Measurements from ENCODE around the gene CLCN1. TPM values are rescaled to one million over a fixed set of nuclear protein-coding genes. Genes with fewer than 3 reads are reported as not detected.

The CLCN1 gene
- total and polyA plus RNA-seq, 2 of the 8 experiments (the other 6 are each of a cell fraction or from before 2014, with no cell fraction given) = 0.36 to 0.41 TPM

GRCh38 chr7:143285470-143285778 is 30.5 kb upstream of the CLCN1 start:
- Histone ChIP-seq H2BK5ac (ENCODE audit: low read depth, low read length) (no peak overlapping the region), H2AK5ac (ENCODE audit: low read depth, low read length) (no peak overlapping the region), H3K9me3 (ENCODE audit: insufficient read depth in 2 of 2, low read depth in 1 of 2, low read length in 1 of 2) (peaks cover 6 to 13% of the 10 kb centered on the region in 2 experiments), H3K4me1 (replicated peaks in 1 of 4; ENCODE audit: control insufficient read depth in 3 of 4, insufficient read depth in 4 of 4, low read length in 3 of 4) (peaks cover 9 to 14% (median 10%) of the 10 kb centered on the region in 4 experiments), H3K36me3 (ENCODE audit: control insufficient read depth in 2 of 4, insufficient read depth in 4 of 4, low read length in 3 of 4) (peaks cover 0 to 6% (median under 1%) of the 10 kb centered on the region in 4 experiments; a peak in 3 of 8 replicates), H3K79me2 (ENCODE audit: control insufficient read depth in 1 of 2, insufficient read depth in 2 of 2, low read length in 2 of 2) (peaks cover 0 to 19% of the 10 kb centered on the region in 2 experiments; a peak in 3 of 4 replicates), H2BK12ac (ENCODE audit: low read depth, low read length) (0 out of 2 replicates have a peak overlapping the region, but pooled peaks have one; percentile 55), H3K4me2 (ENCODE audit: insufficient read depth in 1 of 2, low read depth in 2 of 2, low read length in 2 of 2) (peak overlapping the region; percentile 71 to 84; a peak in 3 of 4 replicates), H4K91ac (replicated peaks; ENCODE audit: insufficient read length, low read length) (no peak overlapping the region), H3K9ac (replicated peaks in 1 of 4; ENCODE audit: extremely low read depth in 1 of 4, low read depth in 3 of 4, low read length in 3 of 4) (no peak overlapping the region), H3K79me1 (ENCODE audit: low read depth, low read length) (peaks cover under 1% of the 10 kb centered on the region), H4K8ac (ENCODE audit: extremely low read depth, insufficient read depth, low read length) (no peak overlapping the region), H2BK120ac (replicated peaks; ENCODE audit: low read depth, low read length) (no peak overlapping the region), H3K27ac (ENCODE audit: low read depth, low read length) (no peak overlapping the region), H3K4me3 (ENCODE audit: extremely low read depth in 1 of 4, insufficient read depth in 2 of 4, low read depth in 3 of 4, low read length in 4 of 4) (peak overlapping the region in 1 of 4 experiments; percentile 52; a peak in 4 of 8 replicates), H3K4ac (replicated peaks; ENCODE audit: insufficient read length, low read depth, low read length) (no peak overlapping the region), H3K27me3 (replicated peaks in 1 of 4; ENCODE audit: control insufficient read depth in 3 of 4, extremely low read depth in 1 of 4, insufficient read depth in 3 of 4, low read length in 3 of 4) (peaks cover 10 to 21% (median 20%) of the 10 kb centered on the region in 4 experiments), H2BK20ac (ENCODE audit: low read length) (no peak overlapping the region), H2BK15ac (ENCODE audit: low read length) (no peak overlapping the region), H3K23ac (ENCODE audit: insufficient read length) (no peak overlapping the region), H3K14ac (ENCODE audit: insufficient read length) (no peak overlapping the region), H3K56ac (replicated peaks; ENCODE audit: insufficient read length, low read depth, low read length) (no peak overlapping the region), H3K18ac (ENCODE audit: extremely low read depth, low read length) (no peak overlapping the region), H4K5ac (ENCODE audit: insufficient read length, low read depth, low read length) (no peak overlapping the region), H4K20me1 (replicated peaks in 1 of 2; ENCODE audit: control insufficient read depth in 1 of 2, insufficient read depth in 2 of 2, low read length in 2 of 2) (peaks cover 0 to 1% of the 10 kb centered on the region in 2 experiments), H2AFZ (ENCODE audit: low read length) (no peak overlapping the region), H3K23me2 (ENCODE audit: low read depth, low read length) (peaks cover 8% of the 10 kb centered on the region)
- TF ChIP-seq TEAD4 (IDR thresholded peaks at IDR 0.05; ENCODE audit: low read depth, low read length) = peak; percentile 66; the same call in 1 of the 2 replicates
- TF ChIP-seq RBBP5 (IDR thresholded peaks at IDR 0.05; ENCODE audit: borderline replicate concordance, low read depth, low read length) = 0 out of 2 replicates have a peak, but pooled peaks have one; percentile 0
- no peak for TF ChIP-seq EGR1 (IDR thresholded peaks at IDR 0.05; ENCODE audit: borderline replicate concordance, low read depth, low read length)
- ChIA-PET POLR2A (ENCODE audit: partially characterized antibody) (interaction anchor here (0.6 to 1.0 kb wide), 2 partner anchors 61 to 85 kb away, joined by 3 read pairs; no protein-coding TSS in a partner anchor), CTCF (ENCODE audit: partially characterized antibody) (interaction anchor here (1.1 to 3.6 kb wide), 3 partner anchors 14 to 71 kb away, joined by 3 to 22 read pairs (median 4); partner anchors contain the start of gene GSTK1)
- 48% methylated on average over 3 of the region's 3 CpGs; no CpG with 5 or more reads in 1 of the 2 experiments for WGBS, 2 experiments (ENCODE audit: extremely low coverage in 1 of 2, insufficient coverage in 1 of 2, insufficient read length in 1 of 2, insufficient replicate concordance in 2 of 2, low coverage in 1 of 2, low lambda C conversion rate in 2 of 2, missing lambda C conversion rate in 1 of 2)
- FAIRE-seq (no peak), DNase-seq (ENCODE audit: low read depth in 1 of 2, low spot score in 2 of 2) (no peak)
